OCI-LY7 (cell line): ENCODE data around the gene NRAP. TPM values are rescaled to one million over a fixed set of nuclear protein-coding genes. Genes with fewer than 3 reads are reported as not detected.

ENCODE experiments used
- BruUV-seq: library from RNA; stranded (reverse); fragments of 400-500 nt; replicated peaks from 2 replicates; lab custom pipeline; 2021; lab: Mats Ljungman, UMichigan
- CTCF ChIA-PET: fragments of 300-600 bp; sonication (Branson Sonifier 250); formaldehyde crosslinking; loops from one replicate; lab custom pipeline; 2022; ENCODE audit warnings: antibody characterized with exemption; ENCODE audit not compliant: unreplicated experiment; lab: Charles Lee
- POLR2A ChIA-PET: fragments of 300-600 bp; sonication (Branson Sonifier 250); formaldehyde crosslinking; loops from one replicate; lab custom pipeline; 2022; ENCODE audit warnings: antibody characterized with exemption; lab: Charles Lee
- DNase-seq: peaks from one replicate; pipeline ENCODE4 v3.0.0-alpha.2; 2015; ENCODE audit warnings: low spot score
- H2AFZ ChIP-seq: fragments of 200-600 bp; sonication (generic), shearing (Covaris generic); 2 replicates; pipeline ENCODE4 v1.6.1; 2014; ENCODE audit warnings: mild to moderate bottlenecking, antibody characterized with exemption, low read length, moderate library complexity
- H3K27ac ChIP-seq: fragments of 200-600 bp; sonication (generic); 2 replicates; pipeline ENCODE4 v1.5.1; 2014; ENCODE audit warnings: mixed run types, low read depth, mild to moderate bottlenecking, moderate library complexity, low read length, inconsistent platforms; ENCODE audit not compliant: poor library complexity, severe bottlenecking
- H3K36me3 ChIP-seq: fragments of 200-600 bp; sonication (generic); 2 replicates; pipeline ENCODE4 v1.6.1; 2014; ENCODE audit warnings: mild to moderate bottlenecking, antibody characterized with exemption, low read length, moderate library complexity, mixed read lengths; ENCODE audit not compliant: insufficient read depth
- H3K4me1 ChIP-seq: fragments of 200-600 bp; sonication (generic); 2 replicates; pipeline ENCODE4 v1.5.1; 2014; ENCODE audit warnings: mild to moderate bottlenecking, low read length; ENCODE audit not compliant: insufficient read depth, poor library complexity, severe bottlenecking
- H3K4me2 ChIP-seq: fragments of 200-600 bp; sonication (generic); 2 replicates; pipeline ENCODE4 v1.6.1; 2014; ENCODE audit warnings: mild to moderate bottlenecking, low read length
- H3K4me3 ChIP-seq: fragments of 200-600 bp; sonication (generic); 2 replicates; pipeline ENCODE4 v1.5.1; 2014; ENCODE audit warnings: mild to moderate bottlenecking, low read depth, low read length; ENCODE audit not compliant: poor library complexity, severe bottlenecking
- H3K79me2 ChIP-seq: fragments of 200-600 bp; sonication (generic); 2 replicates; pipeline ENCODE4 v1.6.1; 2016; ENCODE audit warnings: low read depth, mild to moderate bottlenecking, low read length, moderate library complexity, mixed read lengths; ENCODE audit not compliant: insufficient read depth
- H3K9me2 ChIP-seq: fragments of 200-600 bp; sonication (generic); 2 replicates; pipeline ENCODE4 v1.6.1; 2016; ENCODE audit warnings: mild to moderate bottlenecking, low read length, mixed read lengths; ENCODE audit not compliant: insufficient read depth
- H3K9me3 ChIP-seq: fragments of 200-600 bp; sonication (generic); 2 replicates; pipeline ENCODE4 v1.6.1; 2014; ENCODE audit warnings: mild to moderate bottlenecking, mixed run types, low read length, mixed read lengths
- H4K20me1 ChIP-seq: fragments of 200-600 bp; sonication (generic); 2 replicates; pipeline ENCODE4 v1.6.1; 2014; ENCODE audit warnings: mild to moderate bottlenecking, antibody characterized with exemption, low read length, moderate library complexity, mixed read lengths; ENCODE audit not compliant: insufficient read depth
- CTCF ChIP-seq: fragments of 200-600 bp; sonication (generic); conservative IDR thresholded peaks from 2 replicates; pipeline ENCODE4 v1.5.1; 2014; ENCODE audit warnings: mild to moderate bottlenecking, antibody characterized with exemption, low read length, moderate library complexity, mixed read lengths
- EZH2phosphoT487 ChIP-seq: fragments of 200-600 bp; sonication (generic); IDR thresholded peaks from 2 replicates; pipeline ENCODE4 v1.6.1; 2018; ENCODE audit warnings: low read depth, borderline replicate concordance, mild to moderate bottlenecking, mixed run types, antibody characterized with exemption, low read length, moderate library complexity, mixed read lengths
- intact Hi-C: fragments of 100-400 bp; cut with micrococcal nuclease; formaldehyde crosslinking; loops from one replicate; pipeline ENCODE4 v1.10.0; 2022; ENCODE audit not compliant: unreplicated experiment
- total RNA-seq, 2 experiments: library from RNA; depleted of rRNA in 1 of 2; stranded (reverse); fragments of >200 nt in 1 of 2; shearing (Covaris generic) in 1 of 2; gene quantifications; 2 replicates each; pipeline ENCODE4 v1.2.3, GENCODE V29; 2014 to 2022

The NRAP gene
- total RNA-seq, 2 experiments from 2014 or later, result not detected

GRCh38 chr10:113541549-113541927, 122.3 kb downstream of the NRAP start:
- Histone ChIP-seq H3K9me3 (no peaks in the 10 kb centered on the region), H4K20me1 (no peaks in the 10 kb centered on the region; the same call in 1 of the 2 replicates), H3K9me2 (no peaks in the 10 kb centered on the region), H3K4me1 (no peaks in the 10 kb centered on the region), H3K4me2 (no peak overlapping the region), H3K36me3 (no peaks in the 10 kb centered on the region), H3K27ac (no peak overlapping the region), H3K79me2 (no peaks in the 10 kb centered on the region), H3K4me3 (no peak overlapping the region), H2AFZ (no peak overlapping the region)
- DNase-seq, result no peak
- ChIA-PET CTCF (no interaction called here), POLR2A (interaction anchor here (0.7 to 1.4 kb wide), 2 partner anchors 14 to 27 kb away, joined by 3 read pairs; no protein-coding TSS in a partner anchor)
- TF ChIP-seq EZH2phosphoT487 (no peak), CTCF (no peak)
- intact Hi-C loops, result no loop called here
- no TSS peak for BruUV-seq

- no peak overlapping the region for H3K4me2 ChIP-seq
- CTCF ChIA-PET, result no interaction called here
- no peak overlapping the region for H3K27ac ChIP-seq
- H3K9me3 ChIP-seq, result no peaks in the 10 kb centered on the region
- no TSS peak for BruUV-seq
- no peaks in the 10 kb centered on the region; the same call in 1 of the 2 replicates for H4K20me1 ChIP-seq
- POLR2A ChIA-PET, result interaction anchor here (1.4 kb wide), 1 partner anchor 15 kb away, joined by 3 read pairs; no protein-coding TSS in a partner anchor
- H3K4me3 ChIP-seq, result no peak overlapping the region
- intact Hi-C loops, result no loop called here
- no peaks in the 10 kb centered on the region for H3K36me3 ChIP-seq
- H3K4me1 ChIP-seq, result no peaks in the 10 kb centered on the region
- H2AFZ ChIP-seq, result no peak overlapping the region
- TF ChIP-seq CTCF, result no peak
- no peak for TF ChIP-seq EZH2phosphoT487
- H3K79me2 ChIP-seq, result no peaks in the 10 kb centered on the region
- no peaks in the 10 kb centered on the region for H3K9me2 ChIP-seq
- no peak for DNase-seq
Measured at GRCh38 chr10:113540845-113541548, 122.8 kb downstream of the NRAP start.

- no TSS peak for BruUV-seq
- Histone ChIP-seq H3K79me2 (no peaks in the 10 kb centered on the region), H3K4me1 (no peaks in the 10 kb centered on the region), H3K9me2 (no peaks in the 10 kb centered on the region), H3K9me3 (no peaks in the 10 kb centered on the region), H3K36me3 (no peaks in the 10 kb centered on the region), H3K4me2 (no peak overlapping the region), H4K20me1 (no peaks in the 10 kb centered on the region; the same call in 1 of the 2 replicates), H3K27ac (no peak overlapping the region), H3K4me3 (no peak overlapping the region), H2AFZ (no peak overlapping the region)
- no peak for TF ChIP-seq EZH2phosphoT487
- ChIA-PET CTCF (no interaction called here), POLR2A (no interaction called here)
- DNase-seq, result no peak
- intact Hi-C loops, result no loop called here
Measured at GRCh38 chr10:113539789-113540188, 124.1 kb downstream of the NRAP start.

Other genes starting within 250 kb of the NRAP start
- gene HABP2, start 111.0 kb downstream of the NRAP start, total RNA-seq (2014; rRNA removed; shearing (Covaris generic)), result not detected in 2 replicates
- gene HABP2, start 111.0 kb downstream of the NRAP start, total RNA-seq (2022), result not detected in 2 replicates
- 16.5 and 17.4 TPM in 2 replicates for gene CASP7, start 15.9 kb upstream of the NRAP start, total RNA-seq (2014; rRNA removed; shearing (Covaris generic))
- 14.8 TPM in 2 replicates for gene CASP7, start 15.9 kb upstream of the NRAP start, total RNA-seq (2022)
- gene PLEKHS1, start 87.6 kb upstream of the NRAP start, total RNA-seq (2014; rRNA removed; shearing (Covaris generic)), result not detected in 2 replicates
- gene PLEKHS1, start 87.6 kb upstream of the NRAP start, total RNA-seq (2022), result not detected in 2 replicates
- 11.5 and 12.3 TPM in 2 replicates for gene DCLRE1A, start 190.0 kb upstream of the NRAP start, total RNA-seq (2014; rRNA removed; shearing (Covaris generic))
- 18.1 and 18.4 TPM in 2 replicates for gene DCLRE1A, start 190.0 kb upstream of the NRAP start, total RNA-seq (2022)
- gene NHLRC2, start 190.6 kb upstream of the NRAP start, total RNA-seq (2014; rRNA removed; shearing (Covaris generic)), result 28.6 and 64.1 TPM in 2 replicates
- gene NHLRC2, start 190.6 kb upstream of the NRAP start, total RNA-seq (2022), result 44.5 and 49.0 TPM in 2 replicates